Endothelial cell of umbilical vein (primary cell): ENCODE results near the gene PFN3. TPM values are rescaled to one million over a fixed set of nuclear protein-coding genes. Genes with fewer than 3 reads are reported as not detected.

Source experiments
- BruUV-seq: library from RNA; stranded (reverse); fragments of 400-500 nt; replicated peaks from 2 replicates; lab custom pipeline; 2021; lab: Mats Ljungman, UMichigan
- CTCF ChIA-PET: fragments of 300-600, 350-600 bp; sonication (Branson Sonifier 250); formaldehyde crosslinking; loops from one replicate; lab custom pipeline; 2021; ENCODE audit warnings: antibody characterized with exemption, inconsistent platforms; lab: Charles Lee
- POLR2A ChIA-PET: fragments of 300-600, 350-600 bp; sonication (Branson Sonifier 250); formaldehyde crosslinking; loops from one replicate; lab custom pipeline; 2021; ENCODE audit warnings: antibody characterized with exemption, inconsistent platforms; lab: Charles Lee
- DNase-seq: peaks from one replicate; pipeline ENCODE4 v3.0.0-alpha.2; 2011; ENCODE audit warnings: low read depth, low spot score
- FAIRE-seq: peaks from 2 replicates; lab custom pipeline; 2011; peaks lifted over from hg19 to GRCh38; lab: Jason Lieb, UNC
- H2AFZ ChIP-seq: 2 replicates; pipeline ENCODE4 v1.6.0; 2012; ENCODE audit warnings: low read depth, low read length, control low read depth, inconsistent platforms
- H3K27ac ChIP-seq: 2 replicates; pipeline ENCODE4 v1.5.1; 2011; ENCODE audit warnings: low read depth, mild to moderate bottlenecking, control low read depth, low read length, moderate library complexity; ENCODE audit not compliant: insufficient read depth
- H3K27me3 ChIP-seq, 2 experiments: 2 replicates each; pipeline versions ENCODE4 v1.6.0 to v1.6.1; 2011; ENCODE audit warnings: low read length in 2 of 2, mixed read lengths in 1 of 2; ENCODE audit not compliant: control insufficient read depth in 2 of 2, insufficient read depth in 2 of 2
- H3K36me3 ChIP-seq, 2 experiments: 2 replicates in 1 of 2; 3 replicates in 1 of 2; pipeline ENCODE4 v1.5.1; 2011; ENCODE audit warnings: low read length in 2 of 2, mild to moderate bottlenecking in 1 of 2, moderate library complexity in 1 of 2; ENCODE audit not compliant: control insufficient read depth in 2 of 2, insufficient read depth in 2 of 2; ENCODE audit errors: extremely low read depth in 1 of 2
- H3K4me1 ChIP-seq: 3 replicates; pipeline ENCODE4 v1.5.1; 2011; ENCODE audit warnings: mild to moderate bottlenecking, low read length; ENCODE audit not compliant: control insufficient read depth, insufficient read depth; ENCODE audit errors: extremely low read depth
- H3K4me2 ChIP-seq: 2 replicates; pipeline ENCODE4 v1.6.1; 2011; ENCODE audit warnings: low read length, control low read depth, mixed read lengths; ENCODE audit not compliant: insufficient read depth
- H3K4me3 ChIP-seq, 3 experiments: fragments of 200-600 bp in 1 of 3; sonication (generic), shearing (Covaris generic) in 1 of 3; replicated peaks in 1 of 3; 2 replicates each; pipeline ENCODE4 v1.5.1; 2011 to 2016; ENCODE audit warnings: control low read depth in 3 of 3, low read length in 3 of 3, mild to moderate bottlenecking in 2 of 3, inconsistent platforms in 1 of 3, low read depth in 1 of 3, moderate library complexity in 1 of 3; ENCODE audit not compliant: insufficient read depth in 1 of 3
- H3K79me2 ChIP-seq: 2 replicates; pipeline ENCODE4 v1.6.0; 2012; ENCODE audit warnings: low read length, inconsistent platforms; ENCODE audit not compliant: control insufficient read depth, insufficient read depth
- H3K9ac ChIP-seq: replicated peaks from 2 replicates; pipeline ENCODE3; 2011; ENCODE audit warnings: low read length, control low read depth; ENCODE audit not compliant: insufficient read depth; ENCODE audit errors: extremely low read depth
- H3K9me1 ChIP-seq: replicated peaks from 3 replicates; pipeline ENCODE4 v1.6.0; 2011; ENCODE audit warnings: mild to moderate bottlenecking, low read length; ENCODE audit not compliant: control insufficient read depth, insufficient read depth; ENCODE audit errors: extremely low read depth
- H3K9me3 ChIP-seq: replicated peaks from 2 replicates; pipeline ENCODE4 v1.5.1; 2012; ENCODE audit warnings: low read length, inconsistent platforms; ENCODE audit not compliant: control insufficient read depth, insufficient read depth
- H4K20me1 ChIP-seq: replicated peaks from 2 replicates; pipeline ENCODE3; 2011; ENCODE audit warnings: mild to moderate bottlenecking, low read length; ENCODE audit not compliant: control insufficient read depth, insufficient read depth; ENCODE audit errors: extremely low read depth
- EZH2 ChIP-seq: IDR thresholded peaks from 2 replicates; pipeline ENCODE4 v1.6.1; 2012; ENCODE audit warnings: borderline replicate concordance, low read depth, mild to moderate bottlenecking, moderate library complexity, low read length, inconsistent platforms; ENCODE audit not compliant: severe bottlenecking
- FOS ChIP-seq: IDR thresholded peaks from 2 replicates; pipeline ENCODE4 v1.6.1; 2011; ENCODE audit warnings: mild to moderate bottlenecking, low read length, moderate library complexity, borderline replicate concordance; ENCODE audit not compliant: insufficient read depth
- GATA2 ChIP-seq: IDR thresholded peaks from 2 replicates; pipeline ENCODE4 v1.7.0; 2011; ENCODE audit warnings: low read depth, mild to moderate bottlenecking, moderate library complexity, mixed read lengths, low read length; ENCODE audit not compliant: insufficient read length, insufficient read depth
- JUN ChIP-seq: IDR thresholded peaks from 2 replicates; pipeline ENCODE4 v1.6.1; 2011; ENCODE audit warnings: borderline replicate concordance, low read depth; ENCODE audit not compliant: insufficient read length, insufficient read depth
- MYC ChIP-seq: IDR thresholded peaks from one replicate; pipeline ENCODE4 v1.6.1; 2011; ENCODE audit warnings: mild to moderate bottlenecking, low read depth, low read length
- POLR2A ChIP-seq: IDR thresholded peaks from 2 replicates; pipeline ENCODE4 v1.6.1; 2012; ENCODE audit warnings: low read depth, mild to moderate bottlenecking, control low read depth, low read length
- POLR2AphosphoS5 ChIP-seq: IDR thresholded peaks from 2 replicates; pipeline ENCODE4 v1.6.1; 2012; ENCODE audit warnings: low read depth, mild to moderate bottlenecking, control low read depth, low read length, moderate library complexity; ENCODE audit not compliant: insufficient read depth
- dilution Hi-C: fragments of 300-500 bp; cut with MboI; formaldehyde crosslinking; loops from one replicate; pipeline ENCODE4 v1.15.0; 2019; ENCODE audit warnings: low sequenced_read_pairs; ENCODE audit not compliant: extremely low pct_ligation_motif_present
- intact Hi-C: fragments of 100-400 bp; cut with micrococcal nuclease; formaldehyde crosslinking; loops from one replicate; pipeline ENCODE4 v1.10.0; 2022
- polyA plus RNA-seq, 4 experiments: library from polyadenylated mRNA; depleted of rRNA in 3 of 4; stranded (reverse) in 3 of 4; unstranded in 1 of 4; fragments of >200 nt; gene quantifications; 2 replicates each; pipeline versions ENCODE4 v1.2.1 to v1.2.3, GENCODE V29; 2011 to 2012; ENCODE audit warnings: missing spikeins in 1 of 4
- total RNA-seq: library from RNA; stranded (reverse); gene quantifications from 2 replicates; pipeline ENCODE4 v1.2.3, GENCODE V29; 2021
- TF ChIP-seq, protein P1 (sequence below), 2 donors: IDR thresholded peaks; 1 replicate in 1 of 2; 2 replicates in 1 of 2; pipeline ENCODE4 v1.5.1; 2011; ENCODE audit warnings: low read length in 2 of 2, mild to moderate bottlenecking in 2 of 2, moderate library complexity in 2 of 2, control low read depth in 1 of 2, inconsistent platforms in 1 of 2, low read depth in 1 of 2; ENCODE audit not compliant: insufficient read depth in 1 of 2; ENCODE audit errors: extremely low read depth in 1 of 2
- TF ChIP-seq, protein P2 (sequence below): IDR thresholded peaks from 2 replicates; pipeline ENCODE4 v1.6.1; 2011; ENCODE audit not compliant: insufficient read depth, insufficient read length

PFN3 gene
- total and polyA plus RNA-seq, 2 donors (not counting 3 experiments of a cell fraction or from before 2014, with no cell fraction given), result not detected

DNA sequence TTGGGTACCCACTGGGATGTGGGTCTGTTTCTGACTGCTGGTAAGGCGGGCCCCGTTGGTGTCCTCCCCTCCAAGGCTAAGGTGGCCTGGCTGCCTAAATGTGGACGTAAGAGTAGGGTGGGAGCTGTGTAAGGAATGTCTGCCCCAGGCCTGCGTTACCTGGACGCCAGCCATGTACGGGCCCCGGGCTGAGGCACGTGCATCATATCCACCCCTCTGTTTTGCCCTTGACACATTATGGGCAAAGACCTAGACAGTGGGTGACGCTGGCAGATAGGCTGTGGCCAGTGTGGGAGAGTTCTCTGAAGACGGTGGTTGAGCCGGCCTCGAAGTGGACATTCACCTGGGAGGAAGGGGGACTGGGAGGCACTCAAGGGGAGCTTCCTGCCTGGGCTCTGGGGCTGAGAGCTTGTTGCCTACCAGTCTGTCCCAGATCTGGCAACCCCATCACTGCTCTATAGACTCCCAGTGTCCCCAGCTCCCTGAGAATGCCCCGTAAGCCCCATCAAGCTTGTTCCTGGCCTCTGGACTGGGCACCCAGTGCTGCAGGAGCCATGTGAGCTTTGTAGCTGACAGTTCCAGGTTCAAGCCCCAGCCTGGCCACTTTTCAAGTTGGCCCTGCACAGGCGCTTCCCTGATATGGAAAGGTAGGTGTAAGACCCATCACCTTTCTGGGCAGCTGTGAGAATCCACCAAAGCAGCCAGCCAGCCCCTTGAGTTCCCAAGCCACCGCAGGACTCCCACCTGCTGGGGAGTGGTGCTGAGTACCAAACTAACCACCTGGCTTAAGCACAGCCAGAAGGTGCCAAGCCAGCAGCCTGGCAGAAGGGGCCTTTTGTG is 42.9 kb upstream of the PFN3 start:
- Histone ChIP-seq H3K9ac (no peak overlapping the region), H4K20me1 (no peaks in the 10 kb centered on the region), H2AFZ (no peak overlapping the region), H3K79me2 (no peaks in the 10 kb centered on the region), H3K27me3 (no peaks in the 10 kb centered on the region), H3K4me3 (no peak overlapping the region), H3K4me2 (no peak overlapping the region), H3K36me3 (peaks cover 0 to 5% of the 10 kb centered on the region in 2 experiments), H3K9me3 (no peaks in the 10 kb centered on the region), H3K9me1 (no peaks in the 10 kb centered on the region), H3K4me1 (peaks cover 13% of the 10 kb centered on the region), H3K27ac (no peak overlapping the region)
- POLR2A ChIA-PET, result no interaction called here
- DNase-seq (no peak), FAIRE-seq (no peak)
- CTCF ChIA-PET, result interaction anchor here (1.0 to 13.5 kb wide), 5 partner anchors 10 to 52 kb away, joined by 3 to 288 read pairs (median 11); partner anchors contain the start of gene PFN3
- intact Hi-C loops (no loop called here), dilution Hi-C loops (no loop called here)
- BruUV-seq, result no TSS peak
- TF ChIP-seq JUN, result no peak
- TF ChIP-seq, protein P1, sequence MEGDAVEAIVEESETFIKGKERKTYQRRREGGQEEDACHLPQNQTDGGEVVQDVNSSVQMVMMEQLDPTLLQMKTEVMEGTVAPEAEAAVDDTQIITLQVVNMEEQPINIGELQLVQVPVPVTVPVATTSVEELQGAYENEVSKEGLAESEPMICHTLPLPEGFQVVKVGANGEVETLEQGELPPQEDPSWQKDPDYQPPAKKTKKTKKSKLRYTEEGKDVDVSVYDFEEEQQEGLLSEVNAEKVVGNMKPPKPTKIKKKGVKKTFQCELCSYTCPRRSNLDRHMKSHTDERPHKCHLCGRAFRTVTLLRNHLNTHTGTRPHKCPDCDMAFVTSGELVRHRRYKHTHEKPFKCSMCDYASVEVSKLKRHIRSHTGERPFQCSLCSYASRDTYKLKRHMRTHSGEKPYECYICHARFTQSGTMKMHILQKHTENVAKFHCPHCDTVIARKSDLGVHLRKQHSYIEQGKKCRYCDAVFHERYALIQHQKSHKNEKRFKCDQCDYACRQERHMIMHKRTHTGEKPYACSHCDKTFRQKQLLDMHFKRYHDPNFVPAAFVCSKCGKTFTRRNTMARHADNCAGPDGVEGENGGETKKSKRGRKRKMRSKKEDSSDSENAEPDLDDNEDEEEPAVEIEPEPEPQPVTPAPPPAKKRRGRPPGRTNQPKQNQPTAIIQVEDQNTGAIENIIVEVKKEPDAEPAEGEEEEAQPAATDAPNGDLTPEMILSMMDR (IDR thresholded peaks at IDR 0.05; ENCODE audit: extremely low read depth in 1 of 2, insufficient read depth in 1 of 2, low read depth in 1 of 2, low read length in 2 of 2), result no peak
- no peak for TF ChIP-seq POLR2A
- TF ChIP-seq, protein P2, sequence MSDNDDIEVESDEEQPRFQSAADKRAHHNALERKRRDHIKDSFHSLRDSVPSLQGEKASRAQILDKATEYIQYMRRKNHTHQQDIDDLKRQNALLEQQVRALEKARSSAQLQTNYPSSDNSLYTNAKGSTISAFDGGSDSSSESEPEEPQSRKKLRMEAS, result no peak
- no peak for TF ChIP-seq EZH2
- no peak for TF ChIP-seq GATA2
- no peak for TF ChIP-seq FOS
- TF ChIP-seq MYC, result no peak
- no peak for TF ChIP-seq POLR2AphosphoS5
